ENCODE data around the gene ZNHIT3. TPM values are rescaled to one million over a fixed set of nuclear protein-coding genes. Genes with fewer than 3 reads are reported as not detected.
"Not testable (repeated sequence)": the region's sequence is repeated elsewhere in the genome, so short reads cannot be mapped to it uniquely, and the experiment has no call there.

Gene ZNHIT3
- total RNA-seq, 1 donor from 2014 or later: 57.0 TPM

- no peaks in the 10 kb centered on the region for H3K9me3 Mint-ChIP-seq
- peaks cover 3% of the 10 kb centered on the region for H3K36me3 Mint-ChIP-seq (ENCODE audit: low read depth)
- H3K4me1 Mint-ChIP-seq: peaks cover 18% of the 10 kb centered on the region
- TF ChIP-seq CTCF (conservative IDR thresholded peaks at IDR 0.05): no peak
- H3K4me3 Mint-ChIP-seq: peak overlapping the region; percentile 19
- DNase-seq (ENCODE audit: low read depth, low spot score): no peak
- H3K27ac Mint-ChIP-seq (ENCODE audit: unreplicated experiment): no peak overlapping the region
- peaks cover 66% of the 10 kb centered on the region for H3K27me3 Mint-ChIP-seq (ENCODE audit: low read depth)
Observed at GRCh38 chr17:36481829-36482228, 4.7 kb upstream of the ZNHIT3 start.

- H3K27ac Mint-ChIP-seq (ENCODE audit: unreplicated experiment): no peak overlapping the region
- H3K27me3 Mint-ChIP-seq (ENCODE audit: low read depth): peaks cover 56% of the 10 kb centered on the region
- H3K4me3 Mint-ChIP-seq: peak overlapping the region; percentile 81
- peaks cover 3% of the 10 kb centered on the region for H3K36me3 Mint-ChIP-seq (ENCODE audit: low read depth)
- H3K4me1 Mint-ChIP-seq: peaks cover 23% of the 10 kb centered on the region
- H3K9me3 Mint-ChIP-seq: no peaks in the 10 kb centered on the region
- peak; percentile 95 for TF ChIP-seq CTCF (conservative IDR thresholded peaks at IDR 0.05)
- DNase-seq (ENCODE audit: low read depth, low spot score): peak; percentile 93
Observed at GRCh38 chr17:36482611-36483504, 3.6 kb upstream of the ZNHIT3 start.

- Mint-ChIP-seq H3K27me3 (ENCODE audit: low read depth) (peaks cover 46% of the 10 kb centered on the region), H3K4me3 (peak overlapping the region; percentile 18), H3K4me1 (peaks cover 27% of the 10 kb centered on the region)
- DNase-seq (ENCODE audit: low read depth, low spot score); H3K9me3 Mint-ChIP-seq; H3K27ac Mint-ChIP-seq (ENCODE audit: unreplicated experiment); H3K36me3 Mint-ChIP-seq (ENCODE audit: low read depth): not testable (repeated sequence)
Observed at GRCh38 chr17:36484021-36484420, 2.5 kb upstream of the ZNHIT3 start.

- Mint-ChIP-seq H3K9me3 (peaks cover 2% of the 10 kb centered on the region), H3K36me3 (ENCODE audit: low read depth) (peaks cover 10% of the 10 kb centered on the region), H3K4me1 (peaks cover 33% of the 10 kb centered on the region), H3K4me3 (peak overlapping the region; percentile 100), H3K27ac (ENCODE audit: unreplicated experiment) (no peak overlapping the region), H3K27me3 (ENCODE audit: low read depth) (peaks cover 36% of the 10 kb centered on the region)
- TF ChIP-seq CTCF (conservative IDR thresholded peaks at IDR 0.05): no peak
- DNase-seq (ENCODE audit: low read depth, low spot score): no peak
Observed at GRCh38 chr17:36485027-36485426, 1.5 kb upstream of the ZNHIT3 start.

GRCh38 chr17:36485805-36486203, 677 bp upstream of the ZNHIT3 start:
- peaks cover 35% of the 10 kb centered on the region for H3K4me1 Mint-ChIP-seq
- peak overlapping the region; percentile 100 for H3K4me3 Mint-ChIP-seq
- peaks cover 30% of the 10 kb centered on the region for H3K27me3 Mint-ChIP-seq (ENCODE audit: low read depth)
- peaks cover 4% of the 10 kb centered on the region for H3K9me3 Mint-ChIP-seq
- peaks cover 14% of the 10 kb centered on the region for H3K36me3 Mint-ChIP-seq (ENCODE audit: low read depth)
- H3K27ac Mint-ChIP-seq (ENCODE audit: unreplicated experiment): no peak overlapping the region
- TF ChIP-seq CTCF (conservative IDR thresholded peaks at IDR 0.05): no peak
- no peak for DNase-seq (ENCODE audit: low read depth, low spot score)

- H3K4me3 Mint-ChIP-seq: peak overlapping the region; percentile 47
- peaks cover 32% of the 10 kb centered on the region for H3K36me3 Mint-ChIP-seq (ENCODE audit: low read depth)
- no peak overlapping the region for H3K27ac Mint-ChIP-seq (ENCODE audit: unreplicated experiment)
- H3K4me1 Mint-ChIP-seq: peaks cover 41% of the 10 kb centered on the region
- TF ChIP-seq CTCF (conservative IDR thresholded peaks at IDR 0.05): no peak
- DNase-seq (ENCODE audit: low read depth, low spot score): no peak
- no peaks in the 10 kb centered on the region for H3K27me3 Mint-ChIP-seq (ENCODE audit: low read depth)
- H3K9me3 Mint-ChIP-seq: peaks cover 4% of the 10 kb centered on the region
Observed at GRCh38 chr17:36493956-36494355, 7.5 kb downstream of the ZNHIT3 start.
